H9 (cell line): ENCODE data around the gene HAND2. TPM values are rescaled to one million over a fixed set of nuclear protein-coding genes. Genes with fewer than 3 reads are reported as not detected.

Experiments
- DNase-seq: peaks from one replicate; pipeline ENCODE4 v3.0.0-alpha.2; 2017
- H2AFZ ChIP-seq: one replicate; pipeline ENCODE4 v1.6.1; 2013; ENCODE audit warnings: mild to moderate bottlenecking, low read length, control low read depth, moderate library complexity
- H2AK5ac ChIP-seq: 2 replicates; pipeline ENCODE4 v1.6.1; 2013; ENCODE audit warnings: low read length, control low read depth, mixed read lengths; ENCODE audit not compliant: insufficient read length
- H2BK120ac ChIP-seq: one replicate; pipeline ENCODE4 v1.6.1; 2013; ENCODE audit warnings: low read depth, mild to moderate bottlenecking, low read length, control low read depth, inconsistent platforms; ENCODE audit not compliant: poor library complexity, severe bottlenecking
- H2BK12ac ChIP-seq: 2 replicates; pipeline ENCODE4 v1.6.1; 2013; ENCODE audit warnings: low read length, control low read depth, mixed read lengths, low read depth; ENCODE audit not compliant: insufficient read length
- H2BK15ac ChIP-seq: 2 replicates; pipeline ENCODE4 v1.6.1; 2013; ENCODE audit warnings: low read depth, low read length, control low read depth
- H2BK20ac ChIP-seq: one replicate; pipeline ENCODE4 v1.6.1; 2013; ENCODE audit warnings: low read depth, mild to moderate bottlenecking, low read length, control low read depth, inconsistent platforms; ENCODE audit not compliant: poor library complexity, severe bottlenecking
- H2BK5ac ChIP-seq: 2 replicates; pipeline ENCODE4 v1.6.1; 2013; ENCODE audit warnings: low read length, control low read depth, mixed read lengths; ENCODE audit not compliant: insufficient read length
- H3K14ac ChIP-seq: 2 replicates; pipeline ENCODE4 v1.6.1; 2013; ENCODE audit warnings: low read length, control low read depth; ENCODE audit not compliant: insufficient read depth
- H3K18ac ChIP-seq: 2 replicates; pipeline ENCODE4 v1.6.1; 2013; ENCODE audit warnings: low read depth, mild to moderate bottlenecking, mixed read lengths, low read length, control low read depth; ENCODE audit not compliant: insufficient read length
- H3K23ac ChIP-seq: 2 replicates; pipeline ENCODE4 v1.6.1; 2013; ENCODE audit warnings: low read length, control low read depth, mixed read lengths, low read depth; ENCODE audit not compliant: insufficient read length
- H3K23me2 ChIP-seq: 2 replicates; pipeline ENCODE4 v1.6.1; 2013; ENCODE audit warnings: low read depth, mild to moderate bottlenecking, mixed read lengths, low read length, control low read depth; ENCODE audit not compliant: insufficient read length, poor library complexity, severe bottlenecking
- H3K27ac ChIP-seq: 2 replicates; pipeline ENCODE4 v1.5.1; 2013; ENCODE audit warnings: low read length, control low read depth, mixed read lengths, low read depth; ENCODE audit not compliant: insufficient read length
- H3K27me3 ChIP-seq: 2 replicates; pipeline ENCODE4 v1.6.1; 2013; ENCODE audit warnings: low read length, control low read depth, inconsistent platforms; ENCODE audit not compliant: insufficient read depth
- H3K4ac ChIP-seq: 2 replicates; pipeline ENCODE4 v1.6.1; 2013; ENCODE audit warnings: low read depth, mild to moderate bottlenecking, control low read depth, inconsistent platforms, low read length, moderate library complexity
- H3K4me1 ChIP-seq: 2 replicates; pipeline ENCODE4 v1.6.1; 2013; ENCODE audit warnings: low read length, control low read depth, inconsistent platforms; ENCODE audit not compliant: insufficient read depth
- H3K4me2 ChIP-seq: 2 replicates; pipeline ENCODE4 v1.6.1; 2013; ENCODE audit warnings: low read length, control low read depth, mixed read lengths; ENCODE audit not compliant: insufficient read length, insufficient read depth
- H3K56ac ChIP-seq: 2 replicates; pipeline ENCODE4 v1.6.1; 2013; ENCODE audit warnings: low read depth, mild to moderate bottlenecking, mixed read lengths, low read length, control low read depth; ENCODE audit not compliant: insufficient read length
- H3K79me1 ChIP-seq: 2 replicates; pipeline ENCODE4 v1.6.1; 2013; ENCODE audit warnings: low read depth, mild to moderate bottlenecking, moderate library complexity, low read length, control low read depth, inconsistent platforms; ENCODE audit not compliant: insufficient read depth, poor library complexity, severe bottlenecking
- H3K79me2 ChIP-seq: 2 replicates; pipeline ENCODE4 v1.6.1; 2013; ENCODE audit warnings: low read length, control low read depth, inconsistent platforms; ENCODE audit not compliant: insufficient read depth
- H3K9ac ChIP-seq: 2 replicates; pipeline ENCODE4 v1.6.1; 2013; ENCODE audit warnings: low read length, control low read depth, mixed read lengths; ENCODE audit not compliant: insufficient read length; ENCODE audit errors: extremely low read depth
- H3K9me3 ChIP-seq: one replicate; pipeline ENCODE4 v1.6.1; 2013; ENCODE audit warnings: low read depth, low read length, inconsistent platforms; ENCODE audit not compliant: control insufficient read depth
- H3T11ph ChIP-seq: one replicate; pipeline ENCODE4 v1.6.1; 2013; ENCODE audit warnings: mild to moderate bottlenecking, low read length, control low read depth, inconsistent platforms
- H4K20me1 ChIP-seq: one replicate; pipeline ENCODE4 v1.6.1; 2013; ENCODE audit not compliant: control insufficient read depth, insufficient read length, insufficient read depth
- H4K5ac ChIP-seq: 2 replicates; pipeline ENCODE4 v1.6.1; 2013; ENCODE audit warnings: low read depth, mild to moderate bottlenecking, mixed read lengths, low read length, control low read depth; ENCODE audit not compliant: insufficient read length
- H4K8ac ChIP-seq: replicated peaks from 2 replicates; pipeline ENCODE4 v1.6.1; 2013; ENCODE audit warnings: low read length, control low read depth, mixed read lengths, low read depth; ENCODE audit not compliant: insufficient read length
- H4K91ac ChIP-seq: 2 replicates; pipeline ENCODE4 v1.6.1; 2013; ENCODE audit warnings: low read depth, mild to moderate bottlenecking, moderate library complexity, mixed read lengths, low read length, control low read depth; ENCODE audit not compliant: insufficient read length
- H3K27ac Mint-ChIP-seq, 3 experiments: 2 replicates in 2 of 3; 3 replicates in 1 of 3; pipeline ENCODE4 v1.8.0; 2020 to 2021; ENCODE audit warnings: mixed read lengths in 3 of 3, mild to moderate bottlenecking in 1 of 3, moderate library complexity in 1 of 3
- H3K27me3 Mint-ChIP-seq: 2 replicates; pipeline ENCODE4 v1.8.0; 2021; ENCODE audit warnings: low read depth, mild to moderate bottlenecking, moderate library complexity, mixed read lengths
- H3K36me3 Mint-ChIP-seq, 3 experiments: 2 replicates in 2 of 3; 3 replicates in 1 of 3; pipeline ENCODE4 v1.8.0; 2020 to 2021; ENCODE audit warnings: low read depth in 3 of 3, mixed read lengths in 3 of 3; ENCODE audit not compliant: insufficient read depth in 1 of 3
- H3K4me1 Mint-ChIP-seq, 2 experiments: 2 replicates each; pipeline ENCODE4 v1.8.0; 2020; ENCODE audit warnings: mixed read lengths in 2 of 2
- H3K4me3 Mint-ChIP-seq, 2 experiments: 2 replicates in 1 of 2; 3 replicates in 1 of 2; pipeline ENCODE4 v1.8.0; 2020 to 2021; ENCODE audit warnings: mild to moderate bottlenecking in 2 of 2, mixed read lengths in 2 of 2, moderate library complexity in 1 of 2
- H3K9me3 Mint-ChIP-seq, 2 experiments: 2 replicates in 1 of 2; 3 replicates in 1 of 2; pipeline ENCODE4 v1.8.0; 2020; ENCODE audit warnings: mild to moderate bottlenecking in 2 of 2, mixed read lengths in 2 of 2, moderate library complexity in 1 of 2
- CTCF ChIP-seq: fragments of 200-600 bp; sonication (generic); conservative IDR thresholded peaks from 3 replicates; pipeline ENCODE4 v1.8.0; 2021; ENCODE audit warnings: antibody characterized with exemption, mild to moderate bottlenecking
- WGBS: extraction: QIAGEN DNeasy Blood & Tissue Kit; methylation state at CpG from one replicate; pipeline ENCODE4 v1.1.7; 2013; ENCODE audit warnings: missing lambda C conversion rate, low lambda C conversion rate, mixed read lengths; ENCODE audit not compliant: insufficient read length; ENCODE audit errors: extremely low coverage; 5-methylcytosine and 5-hydroxymethylcytosine counted together
- total RNA-seq: library from RNA; stranded (reverse); gene quantifications from 2 replicates; pipeline ENCODE4 v1.2.1, GENCODE V29; 2021

HAND2 gene
- total RNA-seq, 1 experiment from 2014 or later, result not detected

- Histone ChIP-seq H3K23ac (no peak overlapping the region), H2BK20ac (no peak overlapping the region), H3K4me2 (no peak overlapping the region), H4K20me1 (no peaks in the 10 kb centered on the region), H2AFZ (no peak overlapping the region), H2BK12ac (no peak overlapping the region), H4K5ac (no peak overlapping the region), H3K27ac (no peak overlapping the region), H3T11ph (no peak overlapping the region), H3K4ac (no peak overlapping the region), H3K14ac (no peak overlapping the region), H3K18ac (no peak overlapping the region), H3K9me3 (no peaks in the 10 kb centered on the region), H3K79me1 (no peaks in the 10 kb centered on the region), H2BK120ac (no peak overlapping the region), H2AK5ac (no peak overlapping the region), H3K23me2 (no peaks in the 10 kb centered on the region), H3K27me3 (no peaks in the 10 kb centered on the region), H2BK5ac (no peak overlapping the region), H3K9ac (no peak overlapping the region), H3K56ac (no peak overlapping the region), H3K4me1 (no peaks in the 10 kb centered on the region), H4K8ac (no peak overlapping the region), H2BK15ac (no peak overlapping the region), H4K91ac (no peak overlapping the region), H3K79me2 (no peaks in the 10 kb centered on the region)
- Mint-ChIP-seq H3K9me3 (no peaks in the 10 kb centered on the region), H3K4me1 (peaks cover 0 to 3% of the 10 kb centered on the region in 2 experiments; a peak in 1 of 4 replicates), H3K27me3 (no peaks in the 10 kb centered on the region), H3K27ac (no peak overlapping the region), H3K4me3 (no peak overlapping the region), H3K36me3 (no peaks in the 10 kb centered on the region)
- no peak for TF ChIP-seq CTCF
- no CpG with 5 or more reads among the region's 5 CpGs for WGBS
- DNase-seq, result no peak
Measured at GRCh38 chr4:173575482-173576152, 45.6 kb upstream of the HAND2 start.
